C1 segment of cervical spinal cord (tissue), 14 donors: ENCODE data around the gene SLC25A18.
"Not testable (repeated sequence)": the region's sequence is repeated elsewhere in the genome, so short reads cannot be mapped to it uniquely, and the experiment has no call there.

ENCODE experiments used
- DNase-seq, 14 donors: peaks; one replicate each; lab custom pipeline; 2025; lab: John Stamatoyannopoulos, UW

The SLC25A18 gene

DNA sequence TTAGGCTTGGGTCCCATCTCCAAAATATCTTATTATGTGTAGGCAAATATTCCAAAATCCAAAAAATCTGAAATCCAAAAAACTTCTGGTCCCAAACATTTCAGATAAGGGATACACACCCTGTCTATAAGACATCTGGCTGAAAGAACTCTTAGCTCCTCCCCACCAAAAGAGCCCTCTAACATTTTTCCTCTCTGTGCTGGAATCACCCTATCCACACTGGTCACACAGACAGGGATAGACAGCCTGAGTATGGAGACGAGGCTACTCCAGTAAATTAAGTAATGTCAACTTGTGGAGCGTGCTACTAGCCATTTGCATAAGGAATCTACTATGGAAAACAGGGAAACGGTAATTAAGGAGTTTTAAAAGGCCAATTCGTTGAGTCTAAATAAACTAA, 40.4 kb downstream of the SLC25A18 start:
- no peak for DNase-seq

DNA sequence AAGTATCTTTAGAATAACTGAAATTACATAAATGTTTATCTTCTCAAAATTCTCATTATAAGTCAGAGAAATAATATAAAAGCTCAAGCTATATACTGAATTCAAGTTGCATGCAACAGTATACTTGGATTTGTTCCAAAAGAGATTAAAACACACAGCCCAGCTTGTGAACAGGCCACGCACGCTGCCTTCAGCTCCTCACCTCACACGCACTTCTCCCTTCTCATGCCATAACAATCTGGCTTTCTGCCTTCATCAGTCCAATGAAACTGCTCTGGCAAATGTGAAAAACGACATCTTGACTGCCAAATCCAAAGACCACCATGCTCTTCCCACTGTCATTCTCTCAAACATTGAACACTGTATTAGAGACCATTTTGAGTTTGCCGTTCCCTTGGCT, 43.2 kb downstream of the SLC25A18 start:
- no peak for DNase-seq

DNA sequence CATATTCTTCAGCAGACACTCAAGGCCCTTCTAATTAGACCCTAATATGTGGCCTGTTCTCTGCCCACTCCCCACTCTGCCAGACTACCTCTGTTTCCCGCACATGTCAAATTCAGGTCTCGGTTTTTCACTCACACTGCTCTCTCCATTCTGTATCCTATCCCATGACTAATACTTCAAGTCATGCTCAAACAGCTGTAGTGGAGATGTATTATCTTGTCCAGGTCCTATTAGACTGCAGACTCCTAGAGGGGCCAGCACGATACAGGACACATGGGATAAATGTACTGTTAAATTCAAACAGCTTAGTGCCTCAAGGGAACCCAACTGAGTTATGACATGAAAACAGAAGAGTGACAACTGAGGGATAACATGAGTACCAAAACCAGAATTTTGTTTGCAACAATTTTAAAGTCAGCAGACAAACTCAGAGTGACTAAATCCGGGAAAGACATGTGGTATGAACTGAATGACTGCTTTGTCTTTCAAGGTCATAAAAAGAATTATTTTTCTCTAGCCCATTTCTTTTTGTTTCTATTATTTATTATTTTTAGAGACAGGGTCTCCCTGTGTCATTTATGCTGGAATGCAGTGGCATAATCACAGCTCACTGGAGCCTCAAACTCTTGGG, 44.7 kb downstream of the SLC25A18 start:
- no peak for DNase-seq

DNA sequence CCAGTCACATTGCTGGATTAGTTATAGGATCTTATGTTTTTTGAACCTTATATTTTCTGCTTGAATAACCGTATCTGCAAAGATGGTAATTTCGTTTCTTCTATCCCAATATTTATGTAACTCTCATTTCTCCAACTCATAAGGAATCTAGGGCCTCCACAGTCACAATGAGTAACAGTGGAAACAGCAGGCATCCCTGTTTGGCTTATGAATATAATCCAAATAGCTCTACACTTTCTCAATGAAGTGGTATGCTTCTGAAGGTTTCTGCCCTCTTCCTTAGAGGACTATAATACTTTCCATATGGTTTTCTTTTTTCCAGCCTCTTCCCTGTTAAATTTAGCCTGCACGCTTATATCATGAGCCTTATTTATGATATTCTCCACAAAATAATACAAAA, 48.8 kb downstream of the SLC25A18 start:
- no peak for DNase-seq

DNA sequence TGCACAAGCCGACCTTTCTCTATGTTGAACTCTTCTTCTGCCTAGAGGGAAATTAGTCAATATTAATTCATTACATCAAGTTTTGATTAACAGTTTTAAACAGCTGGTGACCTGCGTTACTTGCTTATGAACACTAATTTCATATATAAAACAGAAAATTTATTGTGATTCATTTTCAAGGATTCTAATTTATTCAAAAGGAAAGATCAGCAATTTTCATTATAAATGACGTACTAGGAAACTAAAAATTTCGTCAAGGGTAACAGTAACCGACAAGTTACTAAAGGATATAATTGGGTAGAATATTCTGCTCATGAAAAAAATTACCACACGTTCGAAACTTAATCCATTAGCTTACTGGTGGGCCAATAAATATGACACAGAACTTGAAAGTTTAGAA, 50.0 kb downstream of the SLC25A18 start:
- DNase-seq = no peak

DNA sequence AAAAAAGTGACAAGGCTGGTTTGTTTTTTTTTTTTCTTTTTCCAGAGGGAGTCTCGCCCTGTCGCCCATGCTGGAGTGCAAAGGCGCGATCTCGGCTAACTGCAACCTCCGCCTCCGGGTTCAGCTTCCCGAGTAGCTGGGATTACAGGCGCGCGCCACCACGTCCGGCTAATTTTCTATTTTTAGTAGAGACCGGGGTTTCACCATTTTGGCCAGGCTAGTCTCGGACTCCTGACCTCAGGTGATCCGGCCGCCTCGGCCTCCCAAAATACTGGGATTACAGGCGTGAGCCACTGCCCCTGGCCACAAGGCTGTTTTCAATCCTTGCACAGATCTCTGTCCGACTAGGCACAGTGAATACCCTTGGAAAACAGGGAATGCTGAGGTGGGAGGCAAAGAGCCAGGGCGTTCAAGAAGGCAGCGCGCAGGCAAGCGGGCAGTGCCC, 64.7 kb downstream of the SLC25A18 start:
- peak in 2 of 14 donors; percentile 8 to 32 for DNase-seq

DNA sequence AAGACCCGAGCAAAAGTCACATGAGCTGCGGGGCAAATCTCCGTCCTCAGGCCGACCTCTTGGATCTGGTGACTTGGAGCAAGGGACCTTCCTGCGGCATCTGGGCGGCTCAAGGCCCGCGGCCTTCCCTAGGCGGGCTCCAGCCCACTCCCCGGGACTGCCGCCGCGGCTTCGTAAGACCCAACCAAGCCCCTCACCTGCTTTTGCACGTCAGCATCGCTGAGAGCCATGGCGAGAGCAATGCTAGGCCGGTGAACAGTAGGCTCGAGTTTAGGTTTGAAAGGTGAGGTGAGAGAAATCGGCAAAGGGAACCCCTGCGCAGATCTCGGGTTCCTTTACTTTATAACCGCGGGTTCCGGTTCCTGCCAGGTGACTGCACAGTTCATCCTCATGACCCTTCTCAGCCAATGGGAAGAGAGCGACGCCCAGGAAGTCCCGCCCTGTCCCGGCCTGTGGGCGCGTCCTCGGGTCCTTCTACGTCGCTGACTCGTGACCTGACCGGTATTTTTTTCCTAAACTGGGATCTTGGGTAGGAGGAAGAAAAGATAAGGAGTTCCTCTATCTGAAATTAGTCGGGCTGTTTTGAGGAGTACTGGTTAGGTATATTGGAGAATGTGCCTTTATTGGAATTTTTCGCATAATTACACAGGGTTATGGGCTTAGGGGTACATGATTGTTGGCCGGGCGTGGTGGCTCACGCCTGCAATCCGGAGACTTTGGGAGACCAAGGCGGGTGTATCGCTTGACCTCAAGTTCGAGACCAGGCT, 65.3 kb downstream of the SLC25A18 start, which contains the start of gene ATP6V1E1:
ATP6V1E1 (minus strand) TSS at position 344 of the 767 bp plus-strand sequence; CDS start at position 230, 114 bp downstream.
- peak; percentile 69 to 97 (median 94) for DNase-seq

DNA sequence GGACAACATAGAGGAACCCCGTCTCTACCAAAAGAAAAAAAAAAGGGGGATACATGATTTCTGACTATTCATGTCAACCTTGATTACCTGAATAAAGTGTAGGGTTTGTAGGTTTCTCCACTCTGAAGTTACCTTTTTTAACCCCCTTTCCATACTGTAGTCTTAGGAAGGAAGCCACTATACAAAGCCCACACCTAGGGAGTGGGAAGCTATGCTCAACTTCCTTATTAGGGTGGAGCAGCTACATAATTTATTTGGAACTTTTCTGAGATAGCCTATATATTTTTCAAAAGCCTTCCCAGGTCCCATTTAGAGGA, 65.8 kb downstream of the SLC25A18 start:
- no peak for DNase-seq

DNA sequence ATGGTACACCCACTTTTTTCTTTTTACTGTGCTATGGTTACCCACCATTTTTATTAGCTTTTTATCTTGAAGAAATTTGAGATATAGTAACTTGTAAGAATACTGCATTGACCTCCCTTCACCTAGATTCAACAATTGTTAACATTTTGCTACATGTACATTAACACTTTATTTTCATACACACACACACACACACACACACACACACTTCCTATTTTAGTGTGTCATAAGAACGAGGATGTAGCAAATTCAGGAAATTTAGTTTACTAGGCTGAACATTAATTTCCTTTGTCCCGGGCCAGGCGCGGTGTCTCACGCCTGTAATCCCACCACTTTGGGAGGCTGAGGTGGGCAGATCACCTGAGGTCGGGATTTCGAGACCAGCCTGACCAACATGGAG, 66.3 kb downstream of the SLC25A18 start:
- DNase-seq = no peak

DNA sequence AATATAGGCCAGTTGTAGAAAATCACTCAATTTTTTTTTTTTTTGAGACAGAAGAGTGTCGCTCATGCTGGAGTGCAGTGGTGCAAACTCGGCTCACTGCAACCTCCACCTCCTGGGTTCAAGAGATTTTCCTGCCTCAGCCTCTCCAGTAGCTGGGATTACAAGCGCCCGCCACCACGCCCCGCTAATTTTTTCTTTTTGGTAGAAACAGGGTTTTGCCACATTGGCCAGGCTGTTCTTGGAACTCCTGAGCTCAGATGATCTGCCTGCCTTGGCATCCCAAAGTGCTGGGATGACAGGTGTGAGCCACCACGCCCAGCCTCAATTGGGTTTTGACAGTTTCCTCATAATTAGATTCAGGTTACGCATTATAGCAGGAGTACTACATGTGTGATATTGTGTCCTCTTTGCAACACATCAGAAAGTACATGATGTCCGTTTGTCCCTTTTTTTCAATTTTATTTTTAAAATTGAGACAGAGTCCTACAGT, 67.8 kb downstream of the SLC25A18 start:
- DNase-seq = no peak

DNA sequence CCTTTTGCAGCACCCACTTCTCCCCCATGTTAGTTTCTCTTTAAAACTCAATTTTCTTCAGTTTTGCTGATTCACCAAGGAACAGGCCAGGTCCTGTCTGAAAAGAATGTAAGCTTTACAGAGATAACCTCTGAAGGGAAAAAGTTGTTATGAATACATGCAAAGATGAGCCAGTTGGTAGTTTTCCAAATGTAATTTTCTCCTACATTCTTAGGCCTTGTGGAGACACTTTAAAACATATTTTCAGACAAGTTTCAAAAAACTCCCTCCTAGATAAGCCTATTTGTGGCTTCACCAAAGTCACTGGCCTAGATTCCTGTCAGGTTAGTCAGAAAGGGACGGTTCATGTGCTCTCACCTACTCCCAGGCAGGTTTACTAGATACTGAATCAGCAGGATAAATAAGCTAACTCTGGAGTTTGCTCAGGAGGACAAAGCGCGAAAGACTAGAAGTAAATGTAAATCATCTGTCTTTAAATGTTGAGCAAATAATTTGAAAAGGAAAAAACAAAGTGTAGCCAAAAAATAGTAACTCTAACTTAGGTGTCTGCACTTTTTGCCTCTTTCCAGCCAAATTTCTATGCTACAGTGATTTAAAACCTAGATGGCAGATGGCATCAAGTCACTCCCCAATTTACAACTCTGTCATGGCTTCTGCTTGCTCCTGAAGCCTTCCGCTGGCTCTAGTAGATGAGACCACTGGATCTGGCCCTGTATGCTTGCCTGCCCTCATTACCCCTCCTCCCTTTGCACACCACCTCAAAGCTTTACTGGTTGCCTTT, 70.1 kb downstream of the SLC25A18 start:
- no peak for DNase-seq

DNA sequence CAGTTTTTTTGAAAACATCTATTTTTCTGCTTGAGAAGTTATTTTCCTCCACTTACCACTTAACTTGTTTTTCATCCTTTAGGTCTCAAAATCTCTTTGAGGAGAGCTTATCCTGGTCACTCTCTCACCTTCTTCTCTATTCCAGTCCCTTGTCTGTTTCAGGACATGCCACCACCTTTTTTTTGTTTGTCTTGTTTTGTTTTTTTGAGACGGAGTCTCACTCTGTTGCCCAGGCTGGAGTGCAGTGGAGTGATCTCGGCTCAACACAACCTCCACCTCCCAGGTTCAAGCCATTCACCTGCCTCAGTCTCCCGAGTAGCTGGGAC, 70.7 kb downstream of the SLC25A18 start:
- DNase-seq = no peak

DNA sequence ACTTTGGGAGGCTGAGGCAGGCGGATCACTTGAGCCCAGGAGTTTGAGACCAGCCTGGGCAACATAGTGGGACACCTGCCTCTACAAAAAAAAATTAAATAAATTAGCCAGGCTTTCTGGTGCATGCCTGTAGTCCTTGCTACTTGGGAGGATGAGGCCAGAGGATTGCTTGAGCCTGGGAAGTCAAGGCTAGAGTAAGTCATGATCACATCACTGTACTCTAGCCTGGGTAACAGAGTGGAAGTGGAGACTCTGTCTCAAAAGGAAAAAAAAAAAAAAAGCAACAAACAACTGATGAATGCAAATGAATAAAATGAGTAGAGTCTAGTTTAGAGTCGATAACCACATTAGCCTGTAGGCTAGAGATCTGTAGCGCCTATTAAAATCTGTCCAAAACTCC, 71.4 kb downstream of the SLC25A18 start:
- no peak for DNase-seq

DNA sequence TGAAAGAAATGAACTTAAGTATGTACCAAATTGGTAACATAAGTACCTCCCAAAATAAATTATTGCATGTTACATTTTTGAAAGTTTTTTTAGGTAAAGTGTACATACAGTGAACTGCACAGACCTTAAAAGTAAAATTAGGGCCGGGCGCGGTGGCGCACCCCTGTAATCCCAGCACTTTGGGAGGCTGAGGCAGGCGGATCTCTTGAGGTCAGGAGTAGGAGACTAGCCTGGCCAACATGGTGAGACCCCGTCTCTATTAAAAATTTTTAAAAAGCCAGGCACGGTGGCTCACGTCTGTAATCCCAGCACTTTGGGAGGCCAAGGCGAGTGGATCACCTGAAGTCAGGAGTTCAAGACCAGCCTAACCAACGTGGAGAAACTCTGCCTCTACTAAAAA, 73.6 kb downstream of the SLC25A18 start:
- not testable (repeated sequence) for DNase-seq

DNA sequence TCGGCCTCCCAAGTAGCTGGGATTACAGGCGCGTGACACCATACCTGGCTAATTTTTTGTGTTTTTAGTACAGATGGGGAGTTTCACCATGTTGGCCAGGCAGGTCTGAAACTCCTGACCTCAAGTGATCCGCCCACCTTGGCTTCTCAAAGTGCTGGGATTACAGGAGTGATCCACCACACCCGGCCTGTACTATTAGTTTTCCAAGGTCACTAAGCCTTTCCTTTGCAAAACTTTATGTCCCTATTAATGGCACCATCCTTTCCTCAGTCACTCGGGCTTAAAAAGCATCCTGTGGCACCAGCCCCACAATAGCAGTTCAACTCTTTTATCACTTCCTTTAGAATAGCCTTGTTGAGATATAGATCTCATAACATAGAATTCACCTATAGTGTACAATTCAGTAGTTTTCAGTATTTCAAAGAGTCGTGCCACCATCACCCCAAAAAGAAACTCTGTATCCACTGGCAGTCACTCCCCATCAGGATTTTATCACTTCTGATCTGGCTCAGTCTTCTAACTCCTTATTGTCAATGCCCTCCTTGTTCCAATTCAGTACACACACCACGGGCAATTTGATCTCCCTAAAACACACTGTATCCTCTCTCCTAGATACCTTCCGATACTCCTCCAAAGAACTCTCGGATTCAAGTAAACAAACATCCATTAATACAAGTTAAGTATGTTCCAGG, 74.3 kb downstream of the SLC25A18 start:
- no peak for DNase-seq

DNA sequence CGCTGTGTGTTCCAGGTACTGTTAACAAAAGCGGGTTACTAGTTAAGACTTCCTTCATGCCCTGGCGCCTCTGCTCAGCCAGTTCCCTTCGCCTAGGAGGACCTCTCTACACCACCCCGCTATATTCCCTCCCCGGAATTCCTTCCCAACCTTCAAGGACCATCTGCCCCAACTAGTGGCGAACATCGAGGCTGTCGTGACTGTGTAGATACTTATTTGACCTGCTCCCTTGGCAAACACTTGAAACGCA, 74.8 kb downstream of the SLC25A18 start:
- DNase-seq = no peak

DNA sequence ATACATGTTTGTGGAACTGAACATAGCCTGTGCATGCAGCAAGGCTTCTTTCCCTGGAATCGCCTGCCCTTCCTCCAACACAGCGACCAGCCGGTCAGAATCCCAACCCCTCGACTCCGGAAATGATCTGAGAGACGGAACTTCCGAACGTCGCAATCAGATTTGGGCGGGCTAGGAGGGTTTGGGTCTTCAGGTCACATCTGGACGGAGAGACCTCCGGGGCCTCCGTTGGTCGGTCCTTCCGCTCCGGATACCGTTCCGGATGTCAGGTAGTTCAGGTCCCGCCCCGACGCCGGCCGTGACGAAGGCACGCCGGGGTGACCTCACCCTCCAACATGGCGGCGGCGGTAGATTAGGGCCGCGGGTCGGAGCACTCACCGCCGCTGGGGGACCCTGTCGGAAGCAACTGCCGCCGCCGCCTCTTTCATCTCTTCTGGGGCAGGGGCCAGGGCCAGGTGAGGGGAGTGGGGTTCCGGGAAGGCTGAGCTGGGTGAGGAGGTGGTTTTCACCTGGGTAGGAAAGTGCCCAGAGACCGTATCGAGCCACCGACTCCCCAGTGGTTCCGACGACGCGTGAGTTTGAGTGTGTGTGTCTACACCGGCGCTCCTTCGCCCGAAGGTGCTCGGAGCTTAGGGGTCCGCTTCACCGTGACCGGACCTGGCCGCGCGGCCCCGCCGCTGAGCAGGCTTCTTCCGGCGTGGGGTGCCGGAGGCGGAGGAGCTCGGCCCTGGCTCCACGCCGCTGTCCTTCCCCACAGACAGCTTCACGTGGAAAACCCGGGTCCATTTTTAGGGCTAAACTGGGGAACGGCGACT, 75.3 kb downstream of the SLC25A18 start, which contains the start of gene BCL2L13:
BCL2L13 (plus strand) TSS at position 326 of the 815 bp plus-strand sequence. CDS start 16,955 bp downstream, outside the sequence.
- DNase-seq = peak; percentile 43 to 91 (median 84)

DNA sequence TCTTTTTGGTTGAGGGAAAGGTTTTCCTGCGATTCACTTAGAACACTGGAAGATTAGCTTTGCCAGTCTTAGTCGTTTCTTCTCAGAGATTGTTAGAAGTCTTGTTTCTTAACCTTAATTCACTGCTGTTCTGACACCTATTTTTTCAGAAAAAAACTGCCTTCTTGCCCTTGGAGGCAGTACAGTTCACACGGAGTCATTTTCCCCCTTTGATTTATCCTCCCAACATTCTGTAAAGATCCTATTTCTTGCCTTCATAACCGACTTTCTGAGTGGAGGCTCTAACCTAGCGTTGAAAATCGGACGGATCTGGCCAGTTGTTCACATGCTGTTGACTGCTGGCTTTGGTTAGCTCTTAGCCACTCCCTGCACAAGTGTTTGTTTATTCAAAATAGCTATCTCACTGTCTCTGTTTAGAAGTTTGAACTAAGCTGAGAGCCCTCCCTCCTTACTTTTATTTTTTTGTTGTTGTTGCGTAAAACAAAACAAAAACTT, 76.0 kb downstream of the SLC25A18 start:
- DNase-seq = peak in 1 of 14 donors; percentile 3
